Measurements from ENCODE around the gene RIPK4. TPM values are rescaled to one million over a fixed set of nuclear protein-coding genes. Genes with fewer than 3 reads are reported as not detected.

RIPK4 gene
- total RNA-seq, 1 experiment from 2014 or later = 67.4 TPM

DNA sequence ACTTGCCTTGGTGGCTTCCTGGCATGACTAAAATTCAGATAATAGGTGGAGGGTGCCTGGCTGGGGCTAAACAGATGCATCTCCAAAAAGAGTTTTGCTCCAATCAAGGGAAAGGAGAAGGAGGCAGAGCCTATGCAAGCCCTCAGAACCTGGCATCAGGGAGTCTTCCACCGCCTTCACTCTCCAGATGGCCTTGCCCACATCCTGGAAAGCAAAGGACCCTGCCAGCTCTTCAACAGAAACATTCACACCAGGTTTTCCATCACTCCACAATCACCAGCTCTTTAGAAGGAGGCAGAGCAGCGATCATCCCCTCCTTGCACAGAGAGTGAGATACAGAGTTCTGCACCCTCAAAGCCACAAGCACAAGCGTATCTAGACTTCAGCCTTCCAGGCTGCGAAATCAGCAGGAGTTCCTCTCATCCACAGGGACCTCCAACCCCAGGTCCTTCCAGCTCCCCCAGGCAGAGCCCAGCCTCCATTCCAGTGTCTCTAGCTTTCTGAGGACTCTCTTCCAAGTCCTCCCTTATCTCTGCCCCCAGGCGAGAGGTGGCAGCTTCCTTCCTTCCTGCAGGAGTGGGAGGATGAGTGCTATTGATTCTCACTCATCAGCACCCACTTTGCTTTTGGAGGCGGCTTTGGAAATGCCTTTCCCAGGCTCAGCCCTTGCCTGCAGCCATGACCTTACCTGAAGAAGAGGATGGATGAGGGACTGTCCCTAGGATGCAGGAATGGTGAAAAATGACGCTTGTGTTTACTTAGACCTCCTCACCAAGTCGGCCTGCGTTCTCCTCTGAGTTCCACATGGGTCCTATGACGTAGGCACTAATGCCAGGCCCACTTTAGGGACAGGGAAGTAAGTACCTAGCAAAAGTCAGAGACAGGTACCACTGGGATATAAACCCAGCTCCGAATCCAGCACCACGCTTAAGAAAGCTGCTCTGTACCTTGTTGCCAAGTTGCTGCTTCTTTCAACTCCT lies 75.4 kb downstream of the RIPK4 start:
- intact Hi-C loops (cut with micrococcal nuclease; ENCODE audit: unreplicated experiment) (no loop called here), in situ Hi-C loops (cut with HindIII; ENCODE audit: low pct_unique_long_range_greater_than_20kb, low sequenced_read_pairs) (no loop called here)
- DNase-seq (ENCODE audit: low read depth, low spot score) (no peak), ATAC-seq (no peak)
- POLR2A ChIA-PET = interaction anchor here (0.6 kb wide), 1 partner anchor 170 kb away, joined by 3 read pairs; no protein-coding TSS in a partner anchor
- TF ChIP-seq TCF7L2 (IDR thresholded peaks at IDR 0.05; ENCODE audit: low read depth, low read length) = no peak
- TF ChIP-seq, protein P1, sequence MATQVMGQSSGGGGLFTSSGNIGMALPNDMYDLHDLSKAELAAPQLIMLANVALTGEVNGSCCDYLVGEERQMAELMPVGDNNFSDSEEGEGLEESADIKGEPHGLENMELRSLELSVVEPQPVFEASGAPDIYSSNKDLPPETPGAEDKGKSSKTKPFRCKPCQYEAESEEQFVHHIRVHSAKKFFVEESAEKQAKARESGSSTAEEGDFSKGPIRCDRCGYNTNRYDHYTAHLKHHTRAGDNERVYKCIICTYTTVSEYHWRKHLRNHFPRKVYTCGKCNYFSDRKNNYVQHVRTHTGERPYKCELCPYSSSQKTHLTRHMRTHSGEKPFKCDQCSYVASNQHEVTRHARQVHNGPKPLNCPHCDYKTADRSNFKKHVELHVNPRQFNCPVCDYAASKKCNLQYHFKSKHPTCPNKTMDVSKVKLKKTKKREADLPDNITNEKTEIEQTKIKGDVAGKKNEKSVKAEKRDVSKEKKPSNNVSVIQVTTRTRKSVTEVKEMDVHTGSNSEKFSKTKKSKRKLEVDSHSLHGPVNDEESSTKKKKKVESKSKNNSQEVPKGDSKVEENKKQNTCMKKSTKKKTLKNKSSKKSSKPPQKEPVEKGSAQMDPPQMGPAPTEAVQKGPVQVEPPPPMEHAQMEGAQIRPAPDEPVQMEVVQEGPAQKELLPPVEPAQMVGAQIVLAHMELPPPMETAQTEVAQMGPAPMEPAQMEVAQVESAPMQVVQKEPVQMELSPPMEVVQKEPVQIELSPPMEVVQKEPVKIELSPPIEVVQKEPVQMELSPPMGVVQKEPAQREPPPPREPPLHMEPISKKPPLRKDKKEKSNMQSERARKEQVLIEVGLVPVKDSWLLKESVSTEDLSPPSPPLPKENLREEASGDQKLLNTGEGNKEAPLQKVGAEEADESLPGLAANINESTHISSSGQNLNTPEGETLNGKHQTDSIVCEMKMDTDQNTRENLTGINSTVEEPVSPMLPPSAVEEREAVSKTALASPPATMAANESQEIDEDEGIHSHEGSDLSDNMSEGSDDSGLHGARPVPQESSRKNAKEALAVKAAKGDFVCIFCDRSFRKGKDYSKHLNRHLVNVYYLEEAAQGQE (IDR thresholded peaks at IDR 0.05; ENCODE audit: insufficient read depth in 1 of 2, low read depth in 2 of 2, low read length in 1 of 2) = no peak
- no peak for TF ChIP-seq POLR2AphosphoS5 (IDR thresholded peaks at IDR 0.05; ENCODE audit: low read depth, low read length)
- TF ChIP-seq SIN3A (IDR thresholded peaks at IDR 0.05; ENCODE audit: borderline replicate concordance, insufficient read depth, low read depth, low read length) = no peak
- TF ChIP-seq, protein P2, sequence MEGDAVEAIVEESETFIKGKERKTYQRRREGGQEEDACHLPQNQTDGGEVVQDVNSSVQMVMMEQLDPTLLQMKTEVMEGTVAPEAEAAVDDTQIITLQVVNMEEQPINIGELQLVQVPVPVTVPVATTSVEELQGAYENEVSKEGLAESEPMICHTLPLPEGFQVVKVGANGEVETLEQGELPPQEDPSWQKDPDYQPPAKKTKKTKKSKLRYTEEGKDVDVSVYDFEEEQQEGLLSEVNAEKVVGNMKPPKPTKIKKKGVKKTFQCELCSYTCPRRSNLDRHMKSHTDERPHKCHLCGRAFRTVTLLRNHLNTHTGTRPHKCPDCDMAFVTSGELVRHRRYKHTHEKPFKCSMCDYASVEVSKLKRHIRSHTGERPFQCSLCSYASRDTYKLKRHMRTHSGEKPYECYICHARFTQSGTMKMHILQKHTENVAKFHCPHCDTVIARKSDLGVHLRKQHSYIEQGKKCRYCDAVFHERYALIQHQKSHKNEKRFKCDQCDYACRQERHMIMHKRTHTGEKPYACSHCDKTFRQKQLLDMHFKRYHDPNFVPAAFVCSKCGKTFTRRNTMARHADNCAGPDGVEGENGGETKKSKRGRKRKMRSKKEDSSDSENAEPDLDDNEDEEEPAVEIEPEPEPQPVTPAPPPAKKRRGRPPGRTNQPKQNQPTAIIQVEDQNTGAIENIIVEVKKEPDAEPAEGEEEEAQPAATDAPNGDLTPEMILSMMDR (IDR thresholded peaks at IDR 0.05) = no peak
- H3K36me3 ChIP-seq (ENCODE audit: control insufficient read depth, insufficient read depth, low read length) = no peaks in the 10 kb centered on the region
- BruUV-seq (replicated peaks) = no TSS peak
- H3K4me3 ChIP-seq (ENCODE audit: low read depth in 2 of 2, low read length in 2 of 2) = no peak overlapping the region
- H3K4me1 ChIP-seq (ENCODE audit: control insufficient read depth, insufficient read depth, low read length) = peaks cover 10% of the 10 kb centered on the region
- 0 out of 2 replicates have a peak overlapping the region, but pooled peaks have one; percentile 10 for H3K27ac ChIP-seq (ENCODE audit: low read length)
- no peaks in the 10 kb centered on the region for H3K9me3 ChIP-seq (ENCODE audit: control insufficient read depth, insufficient read depth, low read depth, low read length)
- no peaks in the 10 kb centered on the region for H3K27me3 ChIP-seq (ENCODE audit: control insufficient read depth, insufficient read depth, low read length)
- CTCF ChIA-PET = no interaction called here

Small RNA genes lying within 50 kb of the gene (microRNA-seq; reads per million reads assigned to microRNA genes)
- gene MIR6814 (ENCODE audit: unreplicated experiment) = 2.9 reads per million

Other genes starting within 250 kb of the RIPK4 start
- 11.2 TPM for gene PRDM15, start 112.3 kb upstream of the RIPK4 start, total RNA-seq (2021; ENCODE audit: unreplicated experiment)
- 14.0 TPM for gene C2CD2, start 187.0 kb upstream of the RIPK4 start, total RNA-seq (2021; ENCODE audit: unreplicated experiment)
- 17.9 TPM for gene ZBTB21, start 243.3 kb upstream of the RIPK4 start, total RNA-seq (2021; ENCODE audit: unreplicated experiment)

All from Panc1 (cell line).